Measurements from ENCODE around the gene HSPD1.

- no peak for TF ChIP-seq CTCF (IDR thresholded peaks at IDR 0.05)
- TF ChIP-seq POLR2A (IDR thresholded peaks at IDR 0.05): no peak
These were observed 62.3 kb downstream of the HSPD1 start for GRCh38 chr2:197437380-197437779.

Measured in Peyer's patch (tissue), 4 donors.